NCI-H460 (cell line): ENCODE measurements around the gene NFKB1. TPM values are rescaled to one million over a fixed set of nuclear protein-coding genes. Genes with fewer than 3 reads are reported as not detected.

ENCODE experiments used
- DNase-seq: peaks from one replicate; pipeline ENCODE4 v3.0.0-alpha.2; 2016; ENCODE audit warnings: low read depth; ENCODE audit errors: extremely low read depth
- total RNA-seq: library from RNA; depleted of rRNA; stranded (reverse); fragments of >200 nt; shearing (Covaris generic); gene quantifications from 2 replicates; pipeline ENCODE4 v1.2.3, GENCODE V29; 2014

The NFKB1 gene
- total RNA-seq, 1 experiment from 2014 or later: 23.9 TPM

GRCh38 chr4:102497986-102498385, 3.2 kb upstream of the NFKB1 start:
- DNase-seq: no peak

DNA sequence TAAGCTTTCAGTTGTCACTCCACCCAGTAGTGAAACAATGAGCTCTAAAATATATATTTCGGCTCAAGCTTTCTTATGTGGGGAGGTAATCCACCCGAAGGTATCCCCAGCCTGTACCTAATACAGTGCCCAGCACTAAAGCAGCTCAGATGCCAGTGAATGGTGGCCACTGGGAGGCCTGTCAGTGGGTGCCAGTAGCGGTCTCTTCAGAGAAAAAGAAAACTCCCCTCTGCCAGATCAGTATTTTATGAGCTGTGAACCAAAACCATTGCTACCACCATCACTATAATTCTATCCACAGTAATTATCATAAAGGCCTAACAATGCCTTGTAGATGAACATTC, 835 bp upstream of the NFKB1 start:
- no peak for DNase-seq

DNA sequence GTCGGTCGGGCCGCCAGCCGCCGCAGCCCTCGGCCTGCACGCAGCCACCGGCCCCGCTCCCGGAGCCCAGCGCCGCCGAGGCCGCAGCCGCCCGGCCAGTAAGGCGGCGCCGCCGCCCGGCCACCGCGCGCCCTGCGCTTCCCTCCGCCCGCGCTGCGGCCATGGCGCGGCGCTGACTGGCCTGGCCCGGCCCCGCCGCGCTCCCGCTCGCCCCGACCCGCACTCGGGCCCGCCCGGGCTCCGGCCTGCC, 213 bp downstream of the NFKB1 start:
- DNase-seq: no peak

GRCh38 chr4:102502543-102502818, 1.3 kb downstream of the NFKB1 start:
- no peak for DNase-seq

- DNase-seq: no peak
Observed at GRCh38 chr4:102503301-102503746, 2.2 kb downstream of the NFKB1 start.

DNA sequence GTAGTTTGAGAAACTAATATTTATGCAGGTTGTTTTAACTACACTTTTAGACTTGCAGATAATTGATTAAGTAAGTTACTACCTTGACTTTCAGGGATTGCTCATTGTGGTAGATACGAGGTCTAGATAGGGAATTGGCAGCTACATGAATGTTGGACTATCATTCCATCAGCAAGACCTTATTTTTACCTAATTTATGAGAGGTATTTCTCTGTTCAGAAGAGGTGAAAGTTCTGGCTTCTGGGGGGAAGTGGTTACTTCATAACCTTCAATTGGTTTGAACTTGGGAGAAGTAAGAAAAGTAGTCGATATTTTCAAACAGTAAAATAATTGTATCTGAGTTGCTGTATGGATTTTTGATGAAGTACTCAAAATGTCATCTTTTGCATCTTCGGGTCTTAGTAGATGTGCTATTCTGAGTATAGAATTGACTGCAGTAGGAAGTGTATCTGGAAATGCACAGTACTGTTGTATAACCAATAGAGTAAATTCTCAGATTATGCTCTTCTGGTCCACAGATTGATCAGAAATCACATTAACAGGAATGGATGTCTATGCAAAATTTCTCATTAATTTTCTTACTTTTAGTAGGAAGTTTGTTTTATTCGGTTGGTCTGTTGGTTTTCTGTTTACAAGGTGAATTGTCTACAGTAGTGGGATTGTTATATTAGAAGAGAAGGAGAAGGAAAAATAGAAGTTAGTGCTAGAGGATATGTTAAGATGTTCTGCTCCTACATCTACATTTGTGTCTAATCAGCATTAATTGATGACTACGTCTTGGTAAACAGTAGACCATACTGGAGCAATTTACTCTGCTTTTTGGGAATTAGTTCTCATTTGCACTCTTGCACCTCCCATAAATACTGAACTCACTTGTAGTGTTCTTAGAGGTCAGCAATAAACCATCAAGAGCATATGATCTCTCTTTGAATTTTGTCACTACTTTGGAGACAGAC, 3.0 kb downstream of the NFKB1 start:
- DNase-seq: no peak

GRCh38 chr4:102504941-102505340, 3.8 kb downstream of the NFKB1 start:
- no peak for DNase-seq

DNA sequence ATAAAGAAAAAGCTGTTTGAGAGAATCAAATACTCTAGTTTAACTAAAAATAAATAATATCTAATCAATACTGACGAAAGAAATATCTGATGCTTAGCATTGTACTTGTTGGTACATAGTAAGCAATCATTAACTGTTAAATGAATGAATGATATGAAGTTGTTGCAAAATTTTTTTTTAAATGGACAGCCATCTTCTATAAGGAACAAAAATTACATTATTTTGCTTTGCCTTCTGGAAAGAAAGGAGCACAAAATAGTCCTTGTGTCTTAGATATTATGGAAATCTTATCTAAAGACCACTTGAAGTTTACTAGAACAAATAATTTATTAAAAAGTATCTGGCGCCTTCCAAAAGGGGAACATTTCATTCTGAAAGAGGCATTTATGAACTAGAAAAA, 4.5 kb downstream of the NFKB1 start:
- DNase-seq: no peak

- no peak for DNase-seq
Observed at GRCh38 chr4:102506523-102506922, 5.4 kb downstream of the NFKB1 start.

DNA sequence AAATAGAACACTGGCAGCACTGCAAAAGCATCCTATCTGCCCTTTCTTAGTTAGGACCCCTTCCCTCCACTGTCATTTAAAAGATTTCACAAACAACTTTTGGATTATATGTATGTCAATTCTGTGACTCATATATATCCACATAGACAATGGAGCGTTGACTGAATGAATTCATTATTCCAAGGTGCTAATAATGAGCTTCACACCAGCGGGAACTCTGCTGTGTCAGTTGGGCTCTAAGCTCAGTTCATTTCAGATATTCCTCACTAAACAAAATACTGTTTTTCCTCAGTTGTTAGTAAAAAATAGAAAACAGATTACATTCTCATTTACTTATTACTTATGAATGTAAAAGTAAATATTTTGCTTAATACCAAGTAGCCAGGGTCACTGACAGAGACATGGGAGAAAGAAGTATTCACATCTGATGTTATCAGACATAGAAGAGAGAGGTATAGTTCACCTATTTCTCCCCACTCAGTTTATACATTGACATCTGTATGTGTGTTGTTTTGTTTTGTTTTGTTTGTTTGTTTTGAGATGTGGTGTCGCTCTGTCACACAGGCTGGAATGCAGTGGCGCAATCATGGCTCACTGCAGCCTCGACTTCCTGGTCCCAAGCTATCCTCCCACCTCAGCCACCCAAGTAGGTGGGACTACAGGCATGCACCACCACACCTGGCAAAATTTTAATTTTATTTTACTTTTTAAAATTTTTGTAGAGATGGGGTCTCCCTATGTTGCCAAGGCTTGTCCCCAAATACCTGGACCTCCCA, 10.9 kb downstream of the NFKB1 start:
- no peak for DNase-seq

GRCh38 chr4:102514298-102514964, 13.3 kb downstream of the NFKB1 start:
- DNase-seq: no peak

- DNase-seq: no peak
Observed at GRCh38 chr4:102517753-102518152, 16.6 kb downstream of the NFKB1 start.

GRCh38 chr4:102518703-102519131, 17.6 kb downstream of the NFKB1 start:
- no peak for DNase-seq

GRCh38 chr4:102519925-102520324, 18.8 kb downstream of the NFKB1 start:
- no peak for DNase-seq

DNA sequence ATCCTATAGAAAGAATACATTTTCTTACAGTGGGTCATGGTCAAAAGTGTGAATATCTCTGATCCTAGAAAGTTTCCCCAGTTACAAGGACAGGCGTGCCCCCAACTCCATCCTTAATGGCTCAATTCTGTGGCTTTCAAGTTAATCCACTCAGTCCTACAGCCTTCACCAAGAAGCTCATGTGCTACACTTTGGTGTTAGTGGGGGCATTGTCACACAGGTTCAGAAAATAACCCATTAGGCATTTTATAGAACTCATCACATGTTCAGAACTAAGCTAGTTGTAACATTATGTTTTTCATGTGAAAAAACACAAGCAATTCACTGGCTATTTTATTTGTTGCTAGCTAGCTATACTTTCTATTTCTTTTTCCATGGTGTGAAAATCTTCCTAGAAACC, 20.4 kb downstream of the NFKB1 start:
- no peak for DNase-seq

- DNase-seq: no peak
Observed at GRCh38 chr4:102522031-102522440, 20.9 kb downstream of the NFKB1 start.

- DNase-seq: no peak
Observed at GRCh38 chr4:102524691-102525090, 23.5 kb downstream of the NFKB1 start.

DNA sequence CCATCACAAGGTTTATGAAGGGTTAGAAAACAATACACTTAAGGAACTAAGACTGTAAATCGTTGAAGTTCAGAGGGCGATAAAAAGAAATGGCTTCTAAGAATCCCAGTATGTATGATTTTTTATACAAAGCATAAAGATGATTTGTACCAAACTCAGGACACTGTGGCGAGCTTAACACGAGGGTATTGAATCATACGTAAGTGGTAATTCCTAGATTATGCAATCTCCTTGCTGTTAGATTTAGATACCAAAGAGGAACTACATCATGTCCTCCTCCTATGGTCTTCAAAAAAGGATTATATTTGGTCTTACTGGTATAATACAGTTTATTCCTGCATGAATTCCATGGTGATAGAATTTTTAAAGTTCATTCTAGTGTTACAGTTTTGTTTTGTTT, 23.9 kb downstream of the NFKB1 start:
- DNase-seq: no peak

DNA sequence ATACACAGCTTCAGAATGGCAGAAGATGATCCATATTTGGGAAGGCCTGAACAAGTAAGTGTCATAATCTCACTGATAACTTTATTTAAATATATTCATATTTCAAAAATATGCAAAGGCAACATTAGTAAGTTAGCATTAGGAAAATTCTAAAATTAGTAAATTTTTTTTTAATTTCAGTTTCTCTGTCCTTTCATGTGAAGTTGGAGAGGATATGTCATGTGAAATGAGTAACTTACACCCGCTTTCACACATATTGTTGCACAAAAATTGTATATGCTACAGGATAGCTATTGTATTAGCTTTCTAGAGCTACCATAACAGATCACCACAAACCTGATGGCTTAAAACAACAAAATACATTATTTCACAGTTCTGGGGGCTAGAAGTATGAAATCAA, 24.3 kb downstream of the NFKB1 start:
- no peak for DNase-seq

DNA sequence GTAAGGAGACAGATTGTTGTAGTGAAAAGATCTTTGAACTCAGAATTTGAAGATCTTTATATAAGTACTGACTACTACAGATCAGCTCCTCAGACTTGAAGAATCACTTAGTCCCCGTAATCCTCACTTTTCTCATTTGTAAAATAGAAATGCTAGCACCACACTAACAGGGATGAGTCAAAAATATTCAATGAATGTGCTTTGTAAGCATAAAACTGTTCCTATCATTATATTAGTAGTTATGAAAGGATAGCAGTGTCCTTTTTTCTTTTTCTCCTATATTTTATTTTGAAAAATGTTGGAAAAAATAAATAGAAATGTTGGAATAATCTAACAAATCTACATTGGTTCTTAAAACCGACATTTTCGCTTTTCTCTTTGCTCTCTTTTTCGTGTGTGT, 25.4 kb downstream of the NFKB1 start:
- no peak for DNase-seq

DNA sequence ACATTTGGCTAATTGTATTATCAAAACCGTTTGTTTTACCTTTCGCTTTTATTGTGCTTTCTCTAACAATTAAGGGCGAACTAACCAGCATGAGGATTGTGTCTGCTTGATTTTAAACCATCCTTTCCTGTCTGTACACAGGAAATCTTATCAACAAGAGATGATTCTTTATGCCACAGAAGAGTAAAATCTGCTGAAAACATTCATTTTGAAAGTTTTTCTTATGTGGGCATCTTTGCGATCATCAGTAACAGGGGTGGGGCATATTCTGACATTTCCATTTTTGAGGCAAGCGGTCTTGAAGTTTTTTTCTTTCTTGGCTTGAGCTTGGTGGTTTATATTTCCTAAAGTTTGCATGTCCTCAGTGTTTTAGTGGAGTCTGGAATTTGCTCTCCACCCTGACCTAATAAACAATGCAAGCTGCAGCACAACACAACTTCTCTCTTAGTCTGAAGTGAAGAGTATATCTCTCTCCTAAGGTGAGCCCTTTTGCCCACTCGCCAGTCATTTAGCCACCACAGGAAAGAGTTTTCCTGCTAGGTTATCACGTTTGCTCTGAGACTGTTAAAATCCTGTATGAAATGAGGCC, 26.6 kb downstream of the NFKB1 start:
- no peak for DNase-seq
